Hematopoietic multipotent progenitor cell treated with erythropoietin and hydrocortisone succinate and interleukin-3 and kit ligand, for 8 days (in vitro differentiated cells): ENCODE results near the gene DNASE1L3.

Experiments used
- DNase-seq: peaks from one replicate; pipeline ENCODE4 v3.0.0-alpha.2; 2015

DNASE1L3 gene

DNA sequence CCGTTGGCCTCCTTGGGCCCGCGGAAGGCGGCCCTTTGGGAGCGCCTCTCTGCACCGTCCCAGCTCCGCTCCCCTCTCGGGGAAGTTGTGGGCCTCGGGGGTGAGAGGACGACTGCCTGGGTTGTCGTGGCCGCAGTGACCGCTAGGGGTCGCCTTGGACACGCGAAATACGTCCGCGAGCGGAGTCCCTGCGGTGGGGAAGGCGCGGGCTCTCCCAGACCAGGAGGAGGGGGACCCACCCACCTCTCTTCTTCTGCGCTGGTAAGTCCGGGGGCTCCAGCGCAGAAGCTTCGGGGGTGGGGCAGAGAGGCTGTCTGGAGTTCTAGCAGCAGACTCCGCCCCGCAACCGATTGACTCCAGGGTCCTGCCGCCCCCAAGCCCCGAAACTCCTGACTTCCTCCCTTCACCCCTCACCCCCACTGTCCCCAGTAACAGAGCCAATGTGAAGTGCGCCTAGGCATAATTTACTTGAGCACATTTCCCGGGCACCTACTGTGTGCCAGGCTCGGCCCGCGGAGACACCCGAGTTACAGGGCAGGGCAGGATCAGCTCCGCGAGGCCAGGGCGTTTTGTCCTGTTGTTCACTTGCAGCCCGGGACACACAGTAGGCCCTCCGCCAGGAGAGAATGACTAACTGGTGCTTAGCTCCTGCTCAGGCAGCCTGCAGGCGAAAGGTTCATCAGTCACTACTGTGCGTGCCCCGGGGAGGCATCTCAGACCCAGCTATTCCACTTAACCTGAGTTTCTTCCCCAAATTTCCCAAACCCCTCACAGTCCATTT is 32.8 kb downstream of the DNASE1L3 start:
- peak; percentile 84 for DNase-seq

- DNase-seq: peak; percentile 88
These were observed 33.8 kb downstream of the DNASE1L3 start for GRCh38 chr3:58176827-58177489.

GRCh38 chr3:58176185-58176530 is 34.6 kb downstream of the DNASE1L3 start:
- no peak for DNase-seq

DNA sequence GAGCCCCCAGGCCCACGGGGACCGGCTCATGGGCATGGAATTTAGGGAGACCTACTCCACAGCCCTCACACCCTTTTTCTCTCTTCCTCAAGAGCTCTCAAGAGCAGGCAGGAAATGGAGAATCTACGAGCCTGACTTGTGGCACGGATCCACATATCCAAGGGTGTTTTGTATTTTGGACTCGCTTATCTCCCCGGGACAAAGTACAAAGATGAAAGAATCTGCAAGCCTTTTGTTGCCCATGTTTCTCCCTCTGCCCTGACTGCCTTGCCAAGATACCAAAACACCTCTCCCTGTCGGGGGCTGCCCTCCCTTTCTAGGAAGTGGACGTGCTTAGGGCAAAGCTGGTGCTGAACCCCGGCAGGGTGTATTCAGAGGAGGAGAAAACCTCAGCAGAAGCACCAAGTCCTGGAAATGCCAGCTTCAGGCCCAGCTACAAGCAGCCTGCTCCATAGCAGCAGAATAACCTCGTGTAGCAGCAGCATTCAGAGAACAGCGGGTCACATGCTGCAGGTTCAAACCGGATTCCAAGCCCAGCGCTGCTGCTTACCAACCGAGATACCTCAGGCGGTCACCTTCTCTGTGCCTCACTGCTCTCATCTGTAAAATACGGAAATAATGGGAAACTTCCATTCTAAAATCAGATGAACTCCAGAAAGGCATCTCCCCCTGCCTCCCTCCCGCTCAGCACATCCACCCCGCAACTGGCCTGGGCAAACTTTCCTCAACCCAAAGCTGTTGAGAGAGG is 35.2 kb downstream of the DNASE1L3 start:
- peak; percentile 94 for DNase-seq

GRCh38 chr3:58175187-58175436 is 35.7 kb downstream of the DNASE1L3 start:
- DNase-seq: no peak

DNA sequence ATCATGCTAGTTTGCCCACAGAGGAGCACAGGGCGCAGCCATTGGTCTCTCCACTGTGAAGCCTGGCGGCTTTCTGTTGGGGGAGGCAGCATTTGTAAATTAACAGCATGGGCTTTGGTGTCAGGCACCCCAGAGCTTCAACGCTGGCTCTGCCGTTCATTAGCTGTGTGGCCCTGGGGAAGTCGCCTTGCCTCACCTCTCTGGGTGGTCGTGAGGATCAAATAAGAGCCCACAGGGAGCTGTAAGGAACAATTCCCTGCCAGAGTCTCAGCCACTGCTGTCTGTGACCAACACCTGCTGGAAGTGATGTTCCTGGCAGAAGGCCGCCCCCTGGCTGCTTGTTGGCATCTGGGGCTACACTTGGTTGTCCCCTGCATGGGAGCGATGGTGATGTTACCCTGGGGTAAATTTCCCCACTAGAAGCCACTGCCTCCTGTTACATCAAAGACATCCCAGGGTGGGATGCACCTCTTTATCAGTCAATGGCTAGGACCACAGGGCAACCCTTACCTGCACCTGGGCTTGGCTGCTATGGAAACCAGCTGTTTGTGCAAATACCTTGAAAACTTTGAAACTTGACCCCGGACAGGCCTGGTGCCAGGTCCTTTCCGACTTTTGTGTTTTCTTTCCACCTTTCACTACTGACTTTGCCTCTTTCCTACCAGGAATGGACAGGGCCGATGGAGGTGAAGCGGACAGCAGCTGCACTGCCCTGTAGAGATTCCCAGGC is 36.9 kb downstream of the DNASE1L3 start:
- DNase-seq: peak; percentile 81

GRCh38 chr3:58173029-58173668 is 37.6 kb downstream of the DNASE1L3 start:
- DNase-seq: no peak

DNA sequence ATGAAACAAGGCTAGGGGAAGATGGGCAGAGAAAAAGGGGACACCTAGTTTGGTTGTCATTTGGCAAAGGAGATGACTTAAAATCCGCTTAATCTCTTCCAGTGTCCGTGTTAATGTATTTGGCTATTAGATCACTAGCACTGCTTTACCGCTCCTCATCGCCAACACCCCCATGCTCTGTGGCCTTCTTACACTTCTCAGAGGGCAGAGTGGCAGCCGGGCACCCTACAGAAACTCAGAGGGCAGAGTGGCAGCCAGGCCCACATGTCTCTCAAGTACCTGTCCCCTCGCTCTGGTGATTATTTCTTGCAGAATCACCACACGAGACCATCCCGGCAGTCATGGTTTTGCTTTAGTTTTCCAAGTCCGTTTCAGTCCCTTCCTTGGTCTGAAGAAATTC is 39.6 kb downstream of the DNASE1L3 start:
- no peak for DNase-seq

DNA sequence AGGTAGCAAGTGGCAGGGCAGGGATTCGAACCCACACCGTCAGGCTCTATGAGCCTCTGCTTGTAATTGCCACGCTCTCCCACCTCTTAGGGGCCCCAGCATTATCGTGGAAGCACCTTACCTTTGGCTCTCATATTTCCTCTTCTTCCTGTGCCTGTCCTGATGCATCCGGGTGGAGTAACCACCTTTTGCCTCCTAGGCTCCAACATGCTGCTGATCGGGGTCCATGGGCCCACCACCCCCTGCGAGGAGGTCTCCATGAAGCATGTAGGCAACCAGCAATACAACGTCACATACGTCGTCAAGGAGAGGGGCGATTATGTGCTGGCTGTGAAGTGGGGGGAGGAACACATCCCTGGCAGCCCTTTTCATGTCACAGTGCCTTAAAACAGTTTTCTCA is 40.4 kb downstream of the DNASE1L3 start:
- no peak for DNase-seq

DNA sequence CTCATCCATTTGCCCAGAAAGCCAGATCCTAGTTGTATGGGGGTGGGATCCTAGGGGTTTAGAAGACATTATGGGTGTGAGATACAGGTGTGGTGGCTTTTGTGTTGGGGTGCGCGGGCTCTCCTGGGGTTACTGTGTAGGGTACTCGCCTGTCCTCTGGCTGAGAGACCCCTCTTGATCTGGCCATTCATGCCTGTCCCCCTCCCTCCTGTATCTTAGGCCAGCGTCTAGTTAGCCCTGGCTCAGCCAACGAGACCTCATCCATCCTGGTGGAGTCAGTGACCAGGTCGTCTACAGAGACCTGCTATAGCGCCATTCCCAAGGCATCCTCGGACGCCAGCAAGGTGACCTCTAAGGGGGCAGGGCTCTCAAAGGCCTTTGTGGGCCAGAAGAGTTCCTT is 41.4 kb downstream of the DNASE1L3 start:
- no peak for DNase-seq

- no peak for DNase-seq
These were observed 42.3 kb downstream of the DNASE1L3 start for GRCh38 chr3:58168498-58168897.

DNA sequence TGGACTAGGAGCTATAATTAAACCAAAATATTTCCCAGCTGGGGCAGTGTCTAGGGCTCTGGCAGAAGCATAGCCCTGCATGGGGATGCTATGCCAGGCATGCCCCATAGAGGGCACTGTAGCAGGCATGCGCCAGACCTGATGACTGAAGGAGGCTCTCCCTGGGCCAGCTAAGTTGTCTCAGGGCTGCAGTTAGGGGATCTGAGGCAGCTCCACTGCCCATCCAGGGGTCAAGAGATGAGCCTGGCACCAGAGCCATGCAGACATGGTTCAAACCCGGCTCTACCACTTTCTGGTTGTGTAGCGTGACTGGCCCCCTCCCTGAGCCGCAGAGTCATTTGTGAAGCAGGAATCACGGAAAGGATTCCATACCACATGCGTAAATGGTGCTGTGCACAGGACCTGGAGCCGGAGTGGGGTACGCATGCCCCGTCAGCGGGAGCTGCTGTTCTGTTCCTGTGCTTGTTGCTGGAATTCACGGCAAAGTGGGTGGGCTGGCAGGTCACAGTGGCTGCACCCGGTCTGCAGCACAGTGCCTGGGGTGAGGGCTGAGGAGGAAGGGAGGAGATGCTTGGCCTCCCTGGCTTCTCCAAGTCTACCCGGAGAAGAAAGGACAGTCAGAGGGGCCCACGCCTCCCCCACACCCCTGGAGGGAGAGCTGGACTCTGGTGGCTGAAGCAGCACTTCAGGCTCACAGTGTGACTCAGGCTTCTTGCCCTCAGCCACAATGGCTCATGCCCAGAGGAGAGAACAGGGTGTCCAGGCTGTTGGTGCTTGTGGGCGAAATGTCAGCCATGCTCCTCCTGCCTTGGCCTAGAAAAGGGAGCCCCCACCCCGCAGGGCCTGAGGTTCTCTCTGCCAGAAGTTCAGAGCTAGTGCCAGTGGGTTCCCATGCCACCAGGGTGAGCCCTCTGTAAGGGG is 43.1 kb downstream of the DNASE1L3 start:
- peak; percentile 76 for DNase-seq

- DNase-seq: no peak
These were observed 45.6 kb downstream of the DNASE1L3 start for GRCh38 chr3:58164906-58165821.

GRCh38 chr3:58164199-58164879 is 46.4 kb downstream of the DNASE1L3 start:
- DNase-seq: no peak

DNA sequence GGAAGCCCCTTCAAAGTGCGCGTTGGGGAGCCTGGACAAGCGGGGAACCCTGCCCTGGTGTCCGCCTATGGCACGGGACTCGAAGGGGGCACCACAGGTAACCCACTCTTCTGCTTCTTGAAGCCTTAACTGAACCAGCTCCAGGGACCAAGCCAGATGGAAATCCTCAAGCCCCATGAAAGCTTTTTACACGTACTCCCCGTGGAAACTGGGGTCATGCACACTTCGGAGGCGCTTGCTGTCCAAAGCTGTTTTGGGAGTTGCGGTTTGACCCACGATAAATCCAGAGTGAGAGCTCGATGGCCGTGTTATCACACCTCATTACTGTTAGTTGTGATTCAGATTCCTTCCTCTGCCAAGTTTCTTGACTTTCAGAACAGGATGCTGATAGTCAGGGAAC is 47.5 kb downstream of the DNASE1L3 start:
- no peak for DNase-seq

- DNase-seq: peak; percentile 89
These were observed 49.1 kb downstream of the DNASE1L3 start for GRCh38 chr3:58161435-58162398.

DNA sequence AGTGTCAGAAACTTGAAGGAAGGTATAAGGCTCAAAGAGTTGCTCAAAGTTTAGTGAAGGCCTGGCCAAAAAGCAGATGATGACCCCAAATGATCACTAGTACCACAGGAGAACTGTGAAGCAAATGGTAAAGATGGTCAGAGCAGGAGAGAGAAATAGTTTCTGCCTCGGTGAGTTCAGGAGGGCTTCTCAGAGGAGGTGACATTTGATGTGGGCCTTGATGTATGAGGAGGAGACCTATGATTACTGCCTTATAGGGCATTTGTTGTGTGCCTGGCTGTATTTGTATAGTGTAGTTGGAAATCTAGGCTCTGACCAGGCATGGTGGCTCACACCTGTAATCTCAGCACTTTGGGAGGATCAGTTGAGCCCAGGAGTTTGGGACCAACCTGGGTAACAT is 50.4 kb downstream of the DNASE1L3 start:
- DNase-seq: no peak

GRCh38 chr3:58158442-58159153 is 52.2 kb downstream of the DNASE1L3 start:
- no peak for DNase-seq
